ENCODE results near the gene MYO9B.

Gene MYO9B

DNA sequence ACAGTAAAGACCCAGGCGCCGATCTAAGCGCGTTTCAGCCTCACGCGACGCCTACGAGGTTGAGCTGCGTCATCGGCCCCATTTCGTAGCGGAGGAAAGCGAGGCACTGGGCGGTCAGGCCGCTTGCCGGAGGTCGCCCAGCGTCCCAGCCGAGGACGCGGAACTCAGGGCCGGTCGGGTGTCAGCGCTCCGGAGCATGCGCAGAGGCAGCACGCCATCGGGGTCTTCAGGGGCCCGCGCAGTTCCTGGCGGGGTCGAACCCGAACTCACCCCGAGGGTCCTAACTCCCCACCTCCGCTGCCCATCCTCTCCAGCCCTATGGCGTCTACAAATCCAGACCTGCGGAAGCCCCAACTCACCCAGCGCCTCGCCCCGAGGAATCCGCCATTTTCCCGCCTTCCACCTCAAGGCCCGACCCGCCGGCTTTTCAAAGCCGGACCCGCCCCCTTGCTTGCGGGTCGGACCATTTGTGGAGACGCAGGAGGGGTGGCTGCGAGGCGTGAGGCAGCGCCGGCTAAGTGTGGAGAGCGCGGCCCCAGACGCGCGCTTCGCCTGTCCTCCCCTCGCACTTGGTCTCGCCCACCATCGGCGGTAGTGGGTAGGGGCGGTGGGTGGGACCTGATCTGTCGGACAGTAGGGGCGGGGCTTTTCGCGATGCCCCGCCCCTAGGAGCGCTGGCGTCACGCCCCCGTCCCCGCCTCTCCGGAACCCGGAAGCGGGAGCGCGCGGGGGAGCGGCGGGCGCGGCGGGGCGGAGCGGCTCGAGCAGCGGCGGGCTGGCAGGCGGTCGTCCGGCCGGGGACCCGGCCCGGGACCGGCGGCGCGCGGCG, at the start of gene MYO9B, which contains the start of gene HAUS8:
Gene MYO9B (plus strand): TSS at position 743 of the 829 bp plus-strand sequence. CDS start 25,941 bp downstream, outside the sequence.
Gene HAUS8 (minus strand): TSS at position 418 of the 829 bp plus-strand sequence. CDS start 30 bp downstream, at position 388.
- peak; percentile 99 for DNase-seq (ENCODE audit: low spot score)

- no peak for DNase-seq (ENCODE audit: low spot score)
These were observed 49.5 kb upstream of the MYO9B start for GRCh38 chr19:17025991-17026658.

DNA sequence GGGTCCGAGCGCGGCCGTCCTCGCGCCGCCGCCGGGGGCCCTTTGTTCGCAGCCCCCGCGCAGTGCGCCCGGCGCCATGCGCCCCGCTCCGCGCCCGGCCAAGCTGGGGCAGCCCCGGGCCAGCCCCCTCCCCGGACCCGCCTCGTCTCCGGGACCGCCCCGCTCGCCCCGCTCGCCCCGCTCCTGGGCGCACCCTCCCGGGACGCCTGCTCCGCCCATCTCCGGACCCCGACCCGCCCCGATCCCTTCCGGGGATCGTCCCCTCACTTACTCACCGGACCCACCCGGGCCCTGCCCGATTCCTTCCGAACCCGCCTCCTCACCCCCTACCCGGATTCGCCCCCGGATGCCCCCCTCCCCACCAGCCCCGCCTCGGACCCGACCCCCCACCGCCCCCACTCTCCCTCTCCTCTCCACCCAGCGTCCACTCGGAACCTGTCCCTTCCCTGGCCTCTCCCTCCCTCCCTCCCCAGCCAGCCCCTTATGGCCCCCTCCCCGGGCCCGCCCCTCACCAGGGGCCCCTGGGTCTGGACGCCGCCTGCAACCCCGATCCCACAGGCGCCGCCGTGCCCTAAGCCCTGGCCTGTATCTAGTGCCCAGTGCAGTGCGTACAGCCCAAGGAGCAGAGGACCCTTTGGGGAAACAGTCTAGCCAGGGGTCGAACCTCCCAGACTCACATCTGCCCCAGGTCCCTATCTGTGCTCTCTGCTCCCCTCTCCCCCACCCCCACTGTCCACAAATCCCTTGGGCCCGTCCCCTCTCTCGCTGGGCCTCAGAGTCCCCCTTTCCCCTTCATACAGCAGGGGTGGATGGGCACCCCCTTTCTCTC, 48.7 kb upstream of the MYO9B start, which contains the start of gene CPAMD8:
Gene CPAMD8 (minus strand): TSS at position 105 of the 829 bp plus-strand sequence. CDS start 168 bp downstream, outside the sequence.
- DNase-seq (ENCODE audit: low spot score) = no peak

DNA sequence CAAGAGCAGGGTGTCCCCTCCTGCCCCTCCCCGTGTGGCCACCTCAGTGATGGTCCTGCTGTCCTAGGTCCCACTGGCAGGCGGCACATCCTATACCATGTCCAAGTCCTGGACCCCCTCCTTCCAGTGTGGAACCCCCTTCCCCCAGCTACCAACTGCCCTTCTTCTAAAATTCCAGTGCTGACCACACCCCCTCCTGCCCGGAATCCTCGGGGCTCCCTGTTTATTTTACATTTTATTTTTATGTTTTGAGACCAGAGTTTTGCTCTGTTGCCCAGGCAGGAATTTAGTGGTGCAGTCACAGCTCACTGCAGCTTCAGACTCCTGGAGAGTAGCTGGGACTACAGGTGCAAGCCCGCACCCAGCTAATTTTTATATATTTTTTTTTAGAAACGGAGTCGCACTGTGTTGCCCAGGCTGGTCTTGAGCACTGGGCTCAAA, 48.0 kb upstream of the MYO9B start:
- DNase-seq (ENCODE audit: low spot score) = no peak

DNA sequence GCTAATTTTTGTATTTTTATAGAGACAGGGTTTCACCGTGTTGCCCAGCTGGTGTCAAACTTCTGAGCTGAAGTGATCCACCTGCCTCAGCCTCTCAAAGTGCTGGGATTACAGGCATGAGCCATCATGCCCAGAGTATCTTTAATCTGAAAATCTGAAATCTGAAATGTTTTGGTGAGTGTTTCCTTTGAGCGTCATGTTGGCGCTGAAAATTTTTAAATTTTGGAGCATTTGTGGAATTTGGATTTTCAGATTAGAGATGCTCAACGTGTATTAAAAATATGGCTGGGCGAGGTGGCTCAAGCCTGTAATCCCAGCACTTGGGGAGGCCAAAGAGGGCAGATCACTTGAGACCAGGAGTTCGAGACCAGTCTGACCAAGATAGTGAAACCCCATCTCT, 43.8 kb upstream of the MYO9B start:
- DNase-seq (ENCODE audit: low spot score) = no peak

GRCh38 chr19:17035842-17036424, 39.6 kb upstream of the MYO9B start:
- DNase-seq (ENCODE audit: low spot score) = peak; percentile 16

- no peak for DNase-seq (ENCODE audit: low spot score)
These were observed 38.9 kb upstream of the MYO9B start for GRCh38 chr19:17036640-17037039.

DNA sequence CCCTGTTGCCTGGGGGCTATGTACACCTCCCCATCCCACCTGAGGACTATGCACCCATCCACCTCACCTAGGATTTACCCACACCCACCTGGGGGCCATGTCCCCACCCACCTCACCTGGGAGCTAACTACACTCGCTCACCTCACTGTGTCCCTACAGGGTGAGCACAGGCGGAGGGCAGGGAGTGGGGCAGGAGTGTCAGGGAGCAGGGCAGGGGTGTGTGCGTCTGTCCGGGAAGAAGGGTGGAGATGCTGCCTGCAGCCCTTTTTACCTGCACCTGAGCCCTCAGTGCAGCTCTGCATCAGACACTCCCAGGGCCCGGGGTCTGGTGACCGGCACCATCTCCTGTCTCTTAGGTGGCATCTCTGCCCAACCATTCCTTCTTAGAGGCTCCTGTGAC, 38.4 kb upstream of the MYO9B start:
- DNase-seq (ENCODE audit: low spot score) = no peak

- DNase-seq (ENCODE audit: low spot score) = no peak
These were observed 37.5 kb upstream of the MYO9B start for GRCh38 chr19:17037966-17038500.

DNA sequence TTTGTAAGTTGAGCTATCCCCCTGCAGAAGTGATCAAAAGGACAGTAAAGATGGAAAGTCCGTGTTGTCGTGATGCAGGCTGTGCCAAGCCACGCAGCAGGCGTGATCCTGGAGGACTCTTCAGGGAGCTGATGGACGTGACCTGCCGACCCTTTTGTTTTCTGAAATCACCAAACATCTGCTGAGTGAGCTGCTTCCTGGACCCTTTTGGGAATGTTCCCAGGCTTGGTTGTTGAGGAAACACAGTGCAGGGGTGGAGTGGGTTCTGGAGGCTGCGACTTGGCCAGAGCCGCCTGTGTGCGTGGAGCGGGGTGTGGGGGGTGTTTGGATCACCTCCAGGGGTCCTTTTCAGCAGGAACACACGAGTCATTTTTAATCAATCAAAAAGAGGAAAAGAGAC, 33.6 kb upstream of the MYO9B start:
- DNase-seq (ENCODE audit: low spot score) = no peak

DNA sequence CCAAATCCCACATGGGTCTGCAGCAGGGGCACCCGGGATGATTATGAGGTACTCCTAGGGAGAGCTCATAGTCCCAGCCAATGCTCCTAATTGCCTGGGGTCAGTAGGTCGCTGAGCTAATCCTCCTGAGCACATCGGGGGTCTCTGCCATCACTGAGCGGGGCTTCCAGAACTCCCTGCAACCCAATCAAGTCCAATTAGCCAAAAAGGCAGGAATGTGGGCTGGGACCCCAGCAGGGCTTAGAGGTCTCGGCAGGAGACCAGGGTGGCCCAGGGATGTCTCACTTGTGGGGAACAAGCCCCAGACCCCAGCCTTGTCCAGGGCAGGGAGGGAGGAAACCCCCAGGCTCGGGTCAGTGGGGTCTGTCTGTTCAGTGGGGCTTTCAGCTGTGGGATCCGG, 31.8 kb upstream of the MYO9B start:
- no peak for DNase-seq (ENCODE audit: low spot score)

DNA sequence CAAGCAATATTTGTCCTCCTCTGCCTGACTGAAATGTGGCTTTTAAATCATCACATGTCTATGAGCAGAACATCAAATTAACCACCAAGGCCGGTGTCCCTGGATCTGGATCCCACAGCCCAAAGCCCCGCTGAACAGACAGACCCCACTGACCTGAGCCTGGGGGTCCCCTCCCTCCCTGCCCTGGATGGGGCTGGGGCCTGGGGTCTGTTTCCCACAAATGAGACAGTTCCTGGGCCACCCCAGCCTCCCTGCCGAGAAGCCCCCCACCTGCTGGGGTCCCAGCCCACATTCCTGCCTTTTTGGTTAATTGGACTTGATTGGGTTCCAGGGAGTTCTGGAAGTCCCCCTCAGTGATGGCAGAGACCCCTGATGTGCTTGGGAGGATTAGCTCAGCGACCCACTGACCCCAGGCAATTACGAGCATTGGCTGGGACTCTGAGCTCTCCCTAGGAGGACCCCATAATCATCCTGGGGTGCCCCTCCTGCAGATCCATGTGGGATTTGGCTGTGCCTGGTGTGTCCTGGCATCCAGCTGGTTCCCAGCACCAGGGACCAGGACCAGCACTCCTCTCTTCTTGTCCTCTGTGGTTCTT, 29.6 kb upstream of the MYO9B start:
- DNase-seq (ENCODE audit: low spot score) = no peak

- no peak for DNase-seq (ENCODE audit: low spot score)
These were observed 26.6 kb upstream of the MYO9B start for GRCh38 chr19:17048885-17049453.

DNA sequence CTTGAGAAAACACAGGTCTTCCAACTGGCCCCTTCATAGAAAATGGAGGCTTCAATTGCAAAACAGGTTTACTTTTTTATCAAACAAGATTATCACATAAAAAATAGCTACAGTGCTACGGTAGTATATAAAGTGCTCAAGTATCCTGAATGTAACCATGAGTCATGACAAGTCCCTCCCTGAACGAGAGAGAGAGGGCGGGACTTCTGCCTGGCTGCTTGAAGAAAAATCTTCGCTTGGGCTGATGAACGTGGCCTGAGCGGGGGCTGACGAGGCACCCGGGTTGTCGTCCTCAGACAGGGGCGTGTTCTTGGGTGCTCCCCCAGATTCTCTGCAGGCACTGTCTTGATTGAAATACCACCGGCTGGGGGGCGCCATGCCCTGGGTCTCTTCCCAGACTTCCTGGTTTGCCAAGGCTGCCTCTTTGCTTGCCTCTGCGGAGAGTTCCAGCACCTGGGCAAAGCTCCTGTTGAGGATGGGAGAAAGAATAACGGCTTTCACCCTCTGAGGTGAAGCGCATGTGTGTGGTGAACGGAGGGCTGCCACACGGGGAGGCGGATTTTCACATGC, 25.8 kb upstream of the MYO9B start:
- no peak for DNase-seq (ENCODE audit: low spot score)

- DNase-seq (ENCODE audit: low spot score) = peak; percentile 53
These were observed 23.1 kb upstream of the MYO9B start for GRCh38 chr19:17052439-17052838.

DNA sequence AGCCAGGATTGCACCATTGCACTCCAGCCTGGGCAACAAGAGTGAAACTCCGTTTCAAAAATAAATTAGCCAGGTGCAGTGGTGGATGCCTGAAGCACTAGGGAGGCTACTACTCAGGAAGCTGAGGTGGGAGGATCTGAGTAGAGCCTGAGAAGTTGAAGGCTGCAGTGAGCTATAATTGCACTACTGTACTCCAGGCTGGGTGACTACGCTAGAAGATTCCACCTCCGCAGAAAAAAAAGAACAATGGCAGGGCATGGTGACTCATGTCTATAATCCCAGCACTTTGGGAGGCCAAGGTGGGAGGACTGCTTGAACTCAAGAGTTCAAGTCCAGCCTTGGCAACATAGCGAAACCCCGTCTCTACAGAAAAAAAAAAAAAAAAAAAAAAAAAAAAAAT, 20.8 kb upstream of the MYO9B start:
- no peak for DNase-seq (ENCODE audit: low spot score)

GRCh38 chr19:17055636-17056035, 19.9 kb upstream of the MYO9B start:
- DNase-seq (ENCODE audit: low spot score) = no peak

DNA sequence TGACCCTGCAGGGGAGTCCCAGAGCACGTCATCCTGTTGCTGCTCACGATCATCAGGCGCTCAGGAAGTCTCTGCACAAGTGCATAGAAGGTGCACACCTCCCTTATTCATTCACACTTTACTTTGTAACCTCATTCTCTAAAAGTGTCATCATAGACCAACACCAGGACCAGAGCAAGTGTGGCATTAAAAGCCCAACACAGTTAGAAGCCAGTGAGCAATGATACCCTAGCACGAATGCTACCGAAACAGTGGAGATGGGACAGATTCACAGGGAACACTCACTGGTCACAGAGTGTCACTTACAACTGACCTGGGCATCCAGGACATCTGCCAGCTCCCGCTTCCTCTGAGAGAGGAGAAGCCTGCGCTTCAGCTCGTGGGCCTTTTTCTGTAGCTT, 17.3 kb upstream of the MYO9B start:
- DNase-seq (ENCODE audit: low spot score) = no peak

DNA sequence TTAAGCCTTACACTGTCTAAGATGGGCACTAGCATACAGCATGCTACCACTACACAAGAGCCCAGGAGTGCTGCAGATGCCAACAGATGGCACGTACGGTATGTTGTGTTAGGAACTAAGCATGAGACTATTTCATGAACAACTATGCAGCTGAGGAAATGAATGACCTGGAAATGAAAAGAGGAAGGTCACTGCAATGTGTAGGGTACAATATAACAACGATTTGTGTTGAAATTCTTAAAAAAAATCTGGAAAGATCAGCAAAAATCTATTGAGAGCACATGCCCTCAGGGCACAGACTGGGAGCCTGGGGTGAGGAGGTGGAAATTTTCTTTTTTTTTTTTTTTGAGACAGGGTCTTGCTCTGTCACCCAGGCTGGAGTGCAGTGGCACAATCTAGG, 14.8 kb upstream of the MYO9B start:
- no peak for DNase-seq (ENCODE audit: low spot score)

- no peak for DNase-seq (ENCODE audit: low spot score)
These were observed 14.4 kb upstream of the MYO9B start for GRCh38 chr19:17061205-17061604.
